Superior temporal gyrus (tissue), 1 donor: ENCODE data around the gene CPS1.
A peak's percentile ranks its signal among the peaks of the same experiment; 100 is the strongest.

Experiments used
- DNase-seq: peaks from one replicate; pipeline ENCODE4 v3.0.0-alpha.2; 2016; ENCODE audit errors: extremely low spot score

CPS1 gene

DNA sequence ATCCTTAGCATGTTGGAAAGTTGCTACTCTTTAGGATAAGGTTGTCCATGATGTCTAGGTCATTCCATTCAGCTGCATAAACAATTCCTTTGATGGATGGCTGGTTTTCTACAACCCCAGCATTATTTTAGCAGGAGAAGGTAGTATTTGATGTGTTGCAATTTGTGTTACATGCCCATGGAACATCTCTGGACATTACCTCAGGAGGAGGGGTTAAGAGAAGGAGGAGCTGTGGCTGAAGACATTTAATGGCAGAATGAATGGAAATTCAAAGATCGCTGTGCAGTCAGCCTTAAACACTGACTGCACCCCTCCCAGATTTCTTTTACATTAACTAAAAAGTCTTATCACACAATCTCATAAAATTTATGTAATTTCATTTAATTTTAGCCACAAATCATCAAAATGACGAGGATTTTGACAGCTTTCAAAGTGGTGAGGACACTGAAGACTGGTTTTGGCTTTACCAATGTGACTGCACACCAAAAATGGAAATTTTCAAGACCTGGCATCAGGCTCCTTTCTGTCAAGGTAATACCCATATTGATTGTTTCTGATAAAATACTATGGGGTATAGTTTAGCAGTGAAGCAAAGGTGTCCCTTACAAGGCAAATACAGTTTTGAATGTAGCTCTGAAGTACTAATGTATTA lies at the start of gene CPS1:
TSS of gene CPS1 (plus strand) at position 271 of the 652 bp plus-strand sequence. CDS start at position 406, 135 bp downstream.
- no peak for DNase-seq

GRCh38 chr2:210515911-210516310 lies 40.5 kb upstream of the CPS1 start:
- no peak for DNase-seq

GRCh38 chr2:210517264-210517663 lies 39.1 kb upstream of the CPS1 start:
- no peak for DNase-seq

GRCh38 chr2:210519594-210519993 lies 36.8 kb upstream of the CPS1 start:
- DNase-seq = peak; percentile 68

DNA sequence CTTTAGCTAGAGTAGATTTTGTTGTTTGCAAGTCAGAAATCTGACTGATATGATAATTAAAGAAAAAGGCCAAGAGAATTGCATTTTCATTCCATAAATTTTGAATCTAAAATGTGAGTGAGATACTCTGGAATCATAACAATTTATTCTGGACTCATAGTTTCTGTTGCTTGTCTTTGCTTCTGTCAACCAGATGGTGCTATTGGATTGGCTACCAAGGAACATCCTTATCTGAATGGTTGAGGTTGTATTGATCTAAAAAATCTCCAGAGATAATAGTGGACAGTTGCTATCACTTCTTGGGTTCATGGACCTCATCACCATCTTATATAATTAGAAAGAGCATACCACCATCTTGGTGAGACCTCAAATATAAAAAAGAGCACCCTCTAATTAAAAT lies 34.0 kb upstream of the CPS1 start:
- DNase-seq = no peak

GRCh38 chr2:210523650-210524289 lies 32.6 kb upstream of the CPS1 start:
- no peak for DNase-seq

DNA sequence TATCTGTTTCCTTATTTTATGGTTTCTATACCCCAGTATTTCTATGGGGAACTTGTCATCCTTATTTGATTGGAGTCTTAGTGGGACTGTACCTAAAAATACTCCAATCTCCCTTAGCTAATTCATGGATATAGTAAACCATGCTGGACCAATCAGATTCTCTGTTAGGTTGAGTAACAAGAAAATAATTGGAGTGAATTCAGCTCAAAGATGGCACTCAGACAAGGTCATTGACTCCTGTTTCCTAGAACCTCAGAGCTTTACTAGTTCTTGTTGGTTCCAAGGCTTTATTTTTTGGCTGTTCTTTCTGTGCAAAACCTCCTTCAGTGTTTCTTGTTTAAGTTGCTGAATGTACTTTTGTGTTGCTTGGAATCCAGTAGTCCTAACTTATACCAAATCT lies 31.9 kb upstream of the CPS1 start:
- DNase-seq = no peak

DNA sequence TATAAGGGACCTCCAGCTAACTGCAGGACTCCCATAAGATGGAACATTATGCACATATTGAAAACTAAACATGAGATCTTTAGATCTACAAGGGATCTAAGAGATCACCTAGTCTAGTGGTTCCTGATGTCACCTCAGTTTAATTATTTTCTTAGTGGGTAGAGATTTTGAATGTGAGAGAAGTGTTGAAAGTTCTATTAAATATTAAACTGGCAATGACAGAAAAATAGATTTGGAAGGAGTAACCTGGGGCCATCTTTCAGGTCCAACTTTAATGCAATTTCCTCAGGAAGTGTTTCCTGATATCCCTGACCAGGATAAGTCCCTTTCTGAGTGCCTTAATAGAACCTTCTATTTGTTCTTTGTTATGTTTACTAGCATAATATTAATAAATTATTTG lies 29.1 kb upstream of the CPS1 start:
- no peak for DNase-seq

DNA sequence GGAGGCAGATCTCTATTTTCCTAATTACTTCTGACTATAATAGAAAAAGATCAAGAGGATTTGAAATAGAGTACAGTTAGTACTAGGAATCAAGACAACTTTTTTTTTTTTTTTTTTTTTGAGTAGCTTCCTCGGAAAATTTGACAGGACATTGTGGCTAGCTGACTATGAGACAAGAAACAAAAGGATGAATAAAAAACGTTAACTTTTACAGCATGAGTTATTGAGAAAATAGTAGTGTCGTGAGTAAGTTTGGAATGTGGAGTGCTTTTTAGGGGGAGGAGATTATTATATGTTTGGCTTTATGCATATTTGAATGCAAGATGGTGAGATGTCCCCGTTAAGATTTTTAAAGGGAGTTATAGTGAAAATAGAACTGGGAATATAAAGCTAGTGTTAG lies 27.7 kb upstream of the CPS1 start:
- DNase-seq = no peak

GRCh38 chr2:210531050-210531449 lies 25.3 kb upstream of the CPS1 start:
- DNase-seq = no peak

DNA sequence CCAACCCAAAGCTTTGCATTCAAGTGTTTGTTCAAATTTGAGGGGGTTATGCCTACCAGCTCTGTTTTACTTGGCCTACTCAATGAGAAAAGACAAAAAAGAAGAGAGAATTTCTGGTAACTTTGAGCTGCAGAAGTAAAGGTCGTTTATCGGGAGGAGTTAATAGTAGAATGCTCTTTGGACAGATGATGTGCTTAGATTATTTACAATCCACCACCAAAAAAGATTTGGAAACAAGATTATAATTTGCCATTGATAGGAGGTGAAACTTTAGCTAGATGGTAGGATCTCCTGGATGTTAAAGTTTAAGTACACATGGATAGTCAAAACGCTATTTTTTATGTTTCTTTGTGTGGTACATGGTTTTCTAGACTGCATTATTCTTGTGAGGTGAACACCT lies 24.9 kb upstream of the CPS1 start:
- DNase-seq = no peak

DNA sequence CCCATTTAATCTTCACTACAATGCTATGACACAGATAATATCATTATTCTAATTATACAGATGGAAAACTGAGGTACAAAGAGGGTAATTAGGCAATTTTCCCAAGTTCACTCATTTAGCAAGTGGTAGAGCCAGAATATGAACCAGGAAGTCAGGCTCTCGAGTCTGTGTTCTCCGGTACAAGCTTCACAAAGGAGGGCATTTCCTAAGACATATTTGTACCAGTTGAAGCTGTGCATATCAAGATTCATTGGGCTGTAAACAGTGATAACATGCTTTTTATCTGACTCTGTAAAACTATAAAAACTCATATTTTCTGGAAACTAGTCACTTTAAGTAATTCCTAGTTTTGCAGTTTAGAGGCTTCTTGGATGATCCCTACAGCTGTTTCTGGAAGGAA lies 23.0 kb upstream of the CPS1 start:
- no peak for DNase-seq

GRCh38 chr2:210534879-210535278 lies 21.5 kb upstream of the CPS1 start:
- DNase-seq = no peak

DNA sequence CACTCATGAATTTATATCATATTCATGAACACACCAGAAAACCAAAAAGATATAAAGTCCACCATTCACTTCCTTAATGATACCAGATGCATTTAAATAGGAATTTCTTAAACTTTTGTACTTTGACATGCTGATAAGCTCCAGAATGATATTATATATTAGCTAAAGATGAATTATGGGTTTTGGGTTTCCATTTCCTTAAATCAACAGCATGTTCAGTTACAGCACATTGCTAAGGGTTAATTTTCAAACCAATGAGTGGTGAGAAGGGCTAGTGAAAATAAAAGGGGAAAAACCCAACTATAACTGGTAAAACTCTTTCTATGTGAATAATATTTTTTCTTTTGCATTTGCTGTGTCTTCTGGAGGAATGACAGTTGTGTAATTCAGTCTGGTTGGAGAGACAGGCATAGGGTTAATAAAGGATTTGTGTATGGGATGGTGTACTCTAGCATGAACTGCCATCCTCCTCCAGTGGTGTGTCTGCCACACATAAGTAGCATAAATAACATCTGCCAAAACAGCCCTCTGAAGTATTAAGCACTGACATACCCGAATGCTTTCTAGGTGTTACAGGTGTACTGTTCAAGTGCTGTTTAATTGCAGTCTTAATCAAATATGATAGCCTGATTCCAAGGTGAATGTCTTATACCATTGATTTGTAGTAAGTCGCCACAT lies 19.3 kb upstream of the CPS1 start:
- no peak for DNase-seq

GRCh38 chr2:210539035-210539434 lies 17.4 kb upstream of the CPS1 start:
- DNase-seq = no peak

DNA sequence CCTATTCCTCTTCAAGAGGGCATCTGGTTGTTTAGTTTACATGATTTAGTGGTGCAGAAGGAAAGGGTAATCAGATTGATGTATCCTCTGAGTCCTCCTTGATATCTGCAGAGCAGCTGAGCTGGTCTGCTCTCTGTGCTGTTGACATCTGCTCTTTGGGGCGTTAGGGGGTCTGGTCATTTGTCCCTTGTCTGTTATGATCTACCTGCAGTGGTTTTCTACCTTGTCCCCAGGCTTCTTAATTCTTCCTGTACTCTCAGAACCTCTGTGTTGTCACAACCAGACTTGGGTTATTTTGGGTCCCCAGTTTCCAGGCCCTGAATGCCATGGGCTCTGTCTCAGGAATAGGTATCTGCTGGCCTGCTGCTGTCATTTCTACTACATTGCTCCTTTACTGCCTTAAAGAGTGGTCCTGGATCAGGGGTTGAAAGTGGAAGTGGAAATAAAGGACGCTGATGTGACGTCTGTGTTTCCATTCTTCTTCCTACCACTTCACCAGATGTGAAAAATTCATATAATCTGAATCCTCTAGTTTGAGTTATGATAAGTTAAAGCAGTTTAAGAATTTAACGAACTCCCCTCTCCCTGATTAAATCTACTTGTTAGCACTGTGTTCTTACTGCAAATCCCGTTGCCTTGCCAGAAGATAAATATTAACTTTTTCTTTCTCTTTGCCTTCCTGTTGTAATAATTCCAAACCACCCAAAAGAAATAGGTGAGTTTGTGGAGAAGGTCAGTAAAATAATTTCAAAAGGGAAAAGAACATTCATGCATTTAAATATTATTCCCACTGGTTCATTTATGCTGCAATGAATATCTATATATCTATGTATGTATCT lies 16.6 kb upstream of the CPS1 start:
- no peak for DNase-seq

DNA sequence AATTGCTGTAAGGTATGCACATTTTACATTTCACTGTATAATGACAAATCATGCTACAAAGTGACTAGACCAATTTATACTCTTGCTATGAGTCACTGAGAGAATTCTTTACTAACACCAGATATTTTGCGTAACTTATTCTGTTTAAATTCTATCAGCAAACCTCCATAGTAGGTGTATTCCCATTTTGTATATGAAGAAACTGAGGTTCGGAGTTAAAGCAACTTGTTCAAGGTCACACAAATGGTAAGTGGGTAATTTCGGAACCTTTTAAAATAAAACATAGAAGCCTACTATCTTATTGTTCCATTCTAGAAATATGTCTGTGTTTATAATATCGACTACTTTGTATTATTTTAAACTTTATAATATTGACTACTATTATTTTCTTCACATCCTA lies 15.9 kb upstream of the CPS1 start:
- no peak for DNase-seq

DNA sequence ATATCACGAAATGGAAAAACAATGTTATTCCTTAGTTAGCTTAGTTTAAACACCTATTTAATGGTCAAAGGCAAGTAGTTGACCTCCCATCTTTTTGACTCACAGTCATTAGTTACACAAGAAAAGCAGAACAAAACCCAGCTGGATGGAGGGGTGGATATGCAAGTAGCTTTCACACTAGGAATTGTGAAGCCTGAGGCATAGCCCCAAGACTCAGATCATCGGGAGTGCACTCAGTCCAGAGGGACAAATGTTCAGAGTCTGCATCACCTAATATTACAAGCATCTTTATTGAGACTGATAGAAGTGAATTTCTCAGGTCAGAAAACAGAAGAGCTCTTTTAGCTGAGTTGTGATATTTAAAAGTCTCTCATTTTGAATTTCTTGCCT lies 15.5 kb upstream of the CPS1 start:
- DNase-seq = no peak

- no peak for DNase-seq
These were observed 15.0 kb upstream of the CPS1 start for GRCh38 chr2:210541290-210541902.

- DNase-seq = no peak
These were observed 12.3 kb upstream of the CPS1 start for GRCh38 chr2:210544007-210544590.

- no peak for DNase-seq
These were observed 11.6 kb upstream of the CPS1 start for GRCh38 chr2:210544831-210545230.
